Measurements from ENCODE around the gene NUCB2.
"Not testable (repeated sequence)": the region's sequence is repeated elsewhere in the genome, so short reads cannot be mapped to it uniquely, and the experiment has no call there.

The NUCB2 gene

GRCh38 chr11:17276236-17277023, at the start of gene NUCB2:
Gene NUCB2, plus strand, starts transcription at chr11:17276739. Its CDS starts 18,585 bp downstream, at chr11:17295324.
- peak; percentile 95 for DNase-seq

DNA sequence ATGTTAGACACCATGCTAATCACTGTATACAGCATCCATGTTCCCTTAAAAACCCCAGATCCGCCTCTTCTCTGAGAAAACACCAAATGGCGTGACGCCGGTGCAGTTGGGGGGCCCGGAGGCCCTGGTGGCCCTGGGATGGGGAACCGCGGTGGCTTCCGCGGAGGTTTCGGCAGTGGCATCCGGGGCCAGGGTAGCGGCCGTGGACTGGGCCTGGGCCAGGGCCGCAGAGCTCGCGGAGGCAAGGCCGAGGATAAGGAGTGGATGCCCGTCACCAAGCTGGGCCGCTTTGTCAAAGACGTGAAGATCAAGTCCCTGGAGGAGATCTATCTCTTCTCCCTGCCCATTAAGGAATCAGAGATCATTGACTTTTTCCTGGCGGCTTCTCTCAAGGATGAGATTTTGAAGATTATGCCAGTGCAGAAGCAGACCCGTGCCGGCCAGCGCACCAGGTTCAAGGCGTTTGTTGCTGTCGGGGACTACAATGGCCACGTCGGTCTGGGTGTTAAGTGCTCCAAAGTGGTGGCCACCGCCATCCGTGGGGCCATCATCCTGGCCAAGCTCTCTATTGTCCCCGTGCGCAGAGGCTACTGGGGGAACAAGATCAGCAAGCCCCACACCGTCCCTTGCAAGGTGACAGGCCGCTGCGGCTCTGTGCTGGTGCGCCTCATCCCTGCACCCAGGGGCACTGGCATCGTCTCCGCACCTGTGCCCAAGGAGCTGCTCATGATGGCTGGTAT, 48.2 kb upstream of the NUCB2 start:
- DNase-seq = not testable (repeated sequence)

DNA sequence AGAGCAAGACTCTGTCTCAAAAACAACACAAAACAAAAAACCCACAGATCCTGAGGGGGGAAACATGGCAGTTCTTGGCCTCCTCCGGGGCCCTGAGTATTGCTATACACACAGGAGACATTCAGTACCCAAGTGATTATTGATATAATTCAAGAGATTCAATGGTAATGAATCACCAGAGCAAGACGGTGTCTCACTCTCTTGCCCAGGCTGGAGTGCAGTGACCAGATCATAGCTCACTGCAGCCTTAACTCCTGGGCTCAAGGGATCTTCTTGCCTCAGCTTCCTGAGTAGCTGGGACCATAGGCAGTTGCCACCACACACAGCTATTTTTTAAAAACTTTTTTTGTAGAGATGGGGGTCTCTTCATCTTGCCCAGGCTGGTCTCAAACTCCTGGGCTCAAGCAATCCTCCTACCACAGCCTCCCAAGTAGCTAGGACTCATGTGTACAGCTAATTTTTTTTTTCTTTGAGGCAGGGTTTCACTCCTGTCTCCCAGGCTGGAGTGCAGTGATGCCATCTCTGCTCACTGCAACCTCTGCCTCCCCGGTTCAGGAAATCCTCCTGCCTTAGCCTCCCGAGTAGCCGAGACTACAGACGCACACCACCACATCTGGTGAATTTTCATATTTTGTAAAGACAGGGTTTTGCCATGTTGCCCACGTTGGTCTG, 46.9 kb upstream of the NUCB2 start:
- DNase-seq = no peak

- DNase-seq = no peak
Measured at GRCh38 chr11:17230867-17231851, 45.4 kb upstream of the NUCB2 start.

DNA sequence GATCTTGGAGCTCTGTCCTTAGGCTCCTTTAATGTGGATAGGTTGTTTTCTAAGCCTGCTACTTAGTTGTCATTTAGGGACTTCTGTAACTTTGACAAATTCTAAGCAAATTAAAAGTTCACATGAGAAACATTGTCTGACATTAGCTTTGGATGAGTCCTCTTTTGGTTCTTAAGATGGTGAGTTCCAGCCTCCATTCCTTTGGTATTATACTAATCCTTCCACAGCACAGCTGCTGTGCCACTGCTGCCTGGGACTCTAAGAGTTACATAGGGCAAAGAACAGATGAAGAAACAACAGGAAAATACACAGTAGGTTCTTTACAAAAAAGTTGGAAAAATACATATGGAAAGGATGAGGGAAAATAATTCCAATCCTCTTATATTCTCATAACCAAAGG, 43.4 kb upstream of the NUCB2 start:
- no peak for DNase-seq

- no peak for DNase-seq
Measured at GRCh38 chr11:17238377-17238776, 38.2 kb upstream of the NUCB2 start.

DNA sequence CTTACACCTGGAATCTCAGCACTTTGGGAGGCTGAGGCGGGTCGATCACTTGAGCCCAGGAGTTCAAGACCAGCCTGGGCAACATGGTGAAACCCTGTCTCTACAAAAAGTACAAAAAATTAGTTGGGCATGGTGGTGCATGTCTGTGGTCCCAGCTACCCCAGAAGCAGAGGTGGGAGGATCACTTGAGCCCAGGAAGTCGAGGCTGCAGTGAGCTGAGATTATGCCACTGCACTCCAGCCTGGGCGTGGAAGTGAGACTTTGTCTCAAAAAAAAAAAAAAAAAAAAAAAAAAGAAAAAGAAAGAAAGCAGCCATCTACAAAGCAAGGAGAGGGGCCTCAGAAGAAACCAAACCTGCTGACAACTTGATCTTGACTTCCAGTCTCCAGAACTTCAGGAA, 36.6 kb upstream of the NUCB2 start:
- DNase-seq = not testable (repeated sequence)

- DNase-seq = no peak
Measured at GRCh38 chr11:17240780-17241179, 35.8 kb upstream of the NUCB2 start.

DNA sequence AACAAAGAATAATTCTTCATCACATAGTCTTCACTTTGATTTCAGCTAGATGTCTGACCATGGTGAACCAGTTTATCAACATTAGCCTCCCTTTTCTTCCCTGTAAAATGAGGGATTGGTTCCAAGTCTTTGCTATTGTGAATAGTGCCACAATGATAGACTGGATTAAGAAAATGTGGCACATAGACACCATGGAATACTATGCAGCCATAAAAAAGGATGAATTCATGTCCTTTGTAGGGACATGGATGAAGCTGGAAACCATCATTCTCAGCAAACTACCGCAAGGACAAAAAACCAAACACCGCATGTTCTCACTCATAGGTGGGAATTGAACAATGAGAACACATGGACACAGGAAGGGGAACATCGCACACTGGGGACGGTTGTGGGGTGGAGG, 33.6 kb upstream of the NUCB2 start:
- DNase-seq = not testable (repeated sequence)

DNA sequence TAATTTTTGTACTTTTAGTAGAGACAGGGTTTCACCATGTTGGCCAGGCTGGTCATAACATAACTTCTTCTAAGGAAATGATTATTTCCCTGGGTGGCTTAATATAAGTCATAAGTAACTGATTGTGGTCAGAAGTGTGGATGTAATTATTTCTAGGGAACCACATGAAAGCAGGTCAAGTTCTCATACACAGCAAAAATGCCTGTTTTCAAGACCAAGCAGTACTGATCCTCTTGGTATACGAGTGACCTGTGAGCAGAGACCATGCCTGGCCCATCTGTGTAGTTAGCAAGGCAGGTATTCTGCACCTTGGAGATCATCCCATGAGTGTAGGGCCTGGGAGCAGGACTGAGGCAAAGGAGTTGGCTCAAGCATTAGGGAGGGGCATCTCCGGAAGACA, 32.5 kb upstream of the NUCB2 start:
- DNase-seq = no peak

DNA sequence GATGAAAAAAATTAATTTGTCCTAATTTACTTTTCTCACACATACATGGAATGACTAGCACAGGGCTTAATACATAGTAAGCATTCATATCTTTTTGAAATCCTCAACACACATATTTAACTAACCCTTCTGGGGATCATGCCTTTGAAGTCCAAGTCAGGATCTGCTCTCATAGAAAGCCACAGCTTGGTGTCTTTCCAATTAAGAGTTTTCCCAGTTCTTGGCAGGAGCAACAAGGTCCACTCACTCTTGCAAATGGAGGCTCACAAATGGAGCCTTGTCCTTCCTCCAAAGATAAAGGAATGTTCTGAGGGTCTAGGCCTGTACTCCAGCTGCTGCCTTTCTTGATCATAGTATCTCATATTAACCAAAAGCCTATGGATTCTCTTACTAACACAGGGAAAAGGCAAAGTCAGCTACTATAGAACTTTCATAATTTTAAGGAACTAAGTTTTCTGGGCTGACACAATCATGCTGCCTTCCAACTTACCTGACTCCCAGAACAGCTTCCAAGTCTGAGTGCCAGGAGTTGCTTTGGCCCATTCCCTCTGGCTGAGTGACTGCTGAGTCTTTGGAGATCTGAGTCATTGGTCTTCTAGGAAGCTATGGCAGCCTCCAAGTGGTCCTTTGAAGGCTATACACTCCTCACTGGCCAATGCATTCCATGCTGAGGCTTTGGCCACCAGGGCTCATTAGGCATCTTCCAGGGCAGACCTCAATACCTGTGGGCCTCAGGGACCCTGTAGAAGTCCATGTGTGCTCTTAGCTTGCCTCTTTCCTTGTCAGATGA, 25.8 kb upstream of the NUCB2 start:
- no peak for DNase-seq

DNA sequence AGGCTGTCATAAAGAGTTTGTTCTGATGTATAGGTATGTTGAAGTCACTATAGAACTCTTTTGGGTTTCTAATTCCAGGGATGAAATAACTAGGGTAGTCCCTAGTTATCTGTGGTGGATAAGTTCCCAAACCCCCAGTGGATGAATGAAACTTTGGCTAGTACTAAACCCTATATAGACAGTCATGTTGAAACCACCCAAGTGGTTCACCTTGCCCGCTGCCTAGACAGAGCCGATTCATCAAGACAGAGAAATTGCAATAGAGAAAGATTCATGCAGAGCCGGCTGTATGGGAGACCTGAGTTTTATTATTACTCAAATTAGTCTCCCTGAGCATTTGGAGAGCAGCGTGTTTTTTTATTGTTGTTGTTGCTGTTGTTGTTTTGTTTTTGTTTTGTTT, 23.8 kb upstream of the NUCB2 start:
- DNase-seq = no peak

GRCh38 chr11:17256512-17256911, 20.0 kb upstream of the NUCB2 start:
- no peak for DNase-seq

DNA sequence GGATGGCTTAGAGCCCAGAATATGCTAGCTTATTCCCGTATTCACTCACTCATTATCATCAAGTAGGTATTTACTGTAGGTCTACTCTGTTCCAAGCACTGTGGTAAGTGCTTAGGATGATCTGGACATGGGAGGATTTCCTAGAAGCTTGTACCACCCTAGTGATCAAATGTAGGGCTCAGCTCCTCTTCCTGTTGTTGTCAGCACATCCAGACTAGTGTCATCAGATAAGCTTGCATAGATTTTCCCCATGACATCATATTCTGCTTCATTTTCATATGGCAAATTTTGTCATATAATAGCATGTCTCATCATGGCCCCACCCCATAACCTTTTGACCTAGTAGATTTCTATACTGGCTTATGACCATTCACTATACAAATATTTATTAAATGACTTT, 19.3 kb upstream of the NUCB2 start:
- DNase-seq = no peak

- no peak for DNase-seq
Measured at GRCh38 chr11:17258670-17259069, 17.9 kb upstream of the NUCB2 start.

GRCh38 chr11:17259519-17259918, 17.0 kb upstream of the NUCB2 start:
- DNase-seq = no peak

DNA sequence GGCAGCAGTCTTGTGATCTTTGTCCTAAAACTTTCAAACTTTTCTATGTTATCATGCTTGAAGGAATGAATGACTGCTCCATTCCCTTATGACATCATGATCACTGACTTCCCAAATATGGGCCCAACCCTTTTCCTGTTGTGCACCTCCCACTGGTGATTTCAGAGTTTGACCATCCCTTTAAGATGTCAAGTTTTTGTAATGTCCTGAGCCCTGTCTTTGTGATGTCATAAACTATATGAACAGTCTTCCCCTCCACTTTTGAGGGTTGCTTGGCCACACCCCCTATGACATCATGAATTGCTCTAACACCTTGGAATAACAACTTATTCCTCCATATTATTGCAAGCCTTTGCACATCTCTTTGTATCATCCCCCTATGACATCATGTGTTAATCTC, 16.5 kb upstream of the NUCB2 start:
- no peak for DNase-seq

- no peak for DNase-seq
Measured at GRCh38 chr11:17263769-17264168, 12.8 kb upstream of the NUCB2 start.

- DNase-seq = no peak
Measured at GRCh38 chr11:17266781-17267180, 9.8 kb upstream of the NUCB2 start.

DNA sequence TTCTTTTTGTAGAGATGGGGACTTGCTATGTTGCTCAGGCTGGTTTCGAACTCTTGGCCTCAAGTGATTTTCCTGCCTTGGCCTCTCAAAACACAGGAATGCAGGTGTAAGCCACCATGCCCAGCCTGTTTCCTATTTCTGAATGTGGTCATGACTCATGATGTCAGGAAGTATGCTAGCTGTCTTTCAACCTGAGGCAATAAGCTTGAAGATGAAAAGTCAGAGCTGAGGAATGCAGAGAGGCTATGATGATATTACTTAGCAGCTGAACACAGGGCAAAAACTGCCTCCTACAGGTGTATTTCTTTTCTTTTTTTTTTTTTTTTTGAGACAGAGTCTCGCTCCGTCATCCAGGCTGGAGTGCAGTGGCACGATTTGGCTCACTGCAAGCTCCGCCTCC, 9.0 kb upstream of the NUCB2 start:
- peak; percentile 19 for DNase-seq

GRCh38 chr11:17268500-17268899, 8.0 kb upstream of the NUCB2 start:
- DNase-seq = not testable (repeated sequence)

- no peak for DNase-seq
Measured at GRCh38 chr11:17268902-17269301, 7.6 kb upstream of the NUCB2 start.

Measured in CD4-positive, alpha-beta T cell treated with Interleukin-17A for 4 hours (primary cell).